GM19463 (cell line): ENCODE results near the gene UPP2.

Experiments used
- ATAC-seq: cut with Tn5 transposase; IDR thresholded peaks from one replicate; pipeline ENCODE4 v1.9.1; 2021; ENCODE audit warnings: mild to moderate bottlenecking, moderate library complexity; ENCODE audit not compliant: unreplicated experiment

UPP2 gene

DNA sequence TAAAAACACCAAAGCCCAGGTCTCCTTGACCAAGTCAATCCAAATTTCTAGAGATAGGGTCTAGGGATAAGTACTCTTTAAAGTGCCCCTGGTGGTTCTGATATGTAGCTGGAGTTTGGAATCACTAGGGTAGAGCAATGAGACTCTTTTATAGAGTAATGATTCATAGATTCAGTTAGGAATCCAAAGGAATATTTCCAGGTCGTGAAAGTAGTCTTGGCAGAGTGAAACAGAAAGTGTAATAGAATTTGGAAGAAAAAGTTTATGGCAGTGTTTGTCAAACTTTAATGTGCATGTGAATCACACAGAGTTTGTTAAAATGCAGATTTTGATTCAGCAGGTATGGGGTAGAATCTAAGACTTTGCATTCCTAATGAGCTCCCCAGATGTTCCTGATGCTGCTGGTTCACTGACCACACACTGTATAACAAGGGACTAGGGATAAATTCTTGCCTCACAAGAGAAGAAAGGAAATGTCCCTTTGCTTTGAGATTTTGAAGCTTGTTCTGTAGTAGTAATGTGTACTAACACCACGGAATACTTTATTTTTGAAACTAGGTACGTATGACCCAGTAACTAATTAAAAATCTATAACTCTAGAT lies 1.8 kb downstream of the UPP2 start:
- no peak for ATAC-seq

- no peak for ATAC-seq
Measured at GRCh38 chr2:158104903-158105302, 3.2 kb downstream of the UPP2 start.

GRCh38 chr2:158112992-158113391 lies 11.3 kb downstream of the UPP2 start:
- ATAC-seq = no peak

- no peak for ATAC-seq
Measured at GRCh38 chr2:158113741-158114295, 12.1 kb downstream of the UPP2 start.

DNA sequence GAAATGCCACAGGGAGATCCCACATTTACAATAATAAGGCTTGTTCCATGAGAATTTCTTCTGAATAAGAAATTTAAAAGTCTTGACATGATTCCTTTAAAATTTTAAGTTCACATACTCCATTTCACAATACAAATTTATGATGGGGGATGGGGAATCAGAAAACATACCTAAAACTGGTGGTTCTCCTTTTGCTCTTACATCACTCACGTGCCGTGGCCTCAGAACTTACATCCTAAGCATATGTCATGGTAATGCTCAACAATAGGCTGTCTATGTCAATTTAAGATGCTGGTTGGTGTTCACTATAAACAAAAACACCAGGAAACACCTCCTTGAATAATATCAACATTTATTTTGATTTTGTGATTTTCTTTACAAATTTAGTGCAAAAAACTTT lies 12.8 kb downstream of the UPP2 start:
- ATAC-seq = no peak

- ATAC-seq = no peak
Measured at GRCh38 chr2:158115202-158115767, 13.6 kb downstream of the UPP2 start.

GRCh38 chr2:158116936-158117335 lies 15.3 kb downstream of the UPP2 start:
- ATAC-seq = no peak

- ATAC-seq = no peak
Measured at GRCh38 chr2:158120102-158120501, 18.4 kb downstream of the UPP2 start.

DNA sequence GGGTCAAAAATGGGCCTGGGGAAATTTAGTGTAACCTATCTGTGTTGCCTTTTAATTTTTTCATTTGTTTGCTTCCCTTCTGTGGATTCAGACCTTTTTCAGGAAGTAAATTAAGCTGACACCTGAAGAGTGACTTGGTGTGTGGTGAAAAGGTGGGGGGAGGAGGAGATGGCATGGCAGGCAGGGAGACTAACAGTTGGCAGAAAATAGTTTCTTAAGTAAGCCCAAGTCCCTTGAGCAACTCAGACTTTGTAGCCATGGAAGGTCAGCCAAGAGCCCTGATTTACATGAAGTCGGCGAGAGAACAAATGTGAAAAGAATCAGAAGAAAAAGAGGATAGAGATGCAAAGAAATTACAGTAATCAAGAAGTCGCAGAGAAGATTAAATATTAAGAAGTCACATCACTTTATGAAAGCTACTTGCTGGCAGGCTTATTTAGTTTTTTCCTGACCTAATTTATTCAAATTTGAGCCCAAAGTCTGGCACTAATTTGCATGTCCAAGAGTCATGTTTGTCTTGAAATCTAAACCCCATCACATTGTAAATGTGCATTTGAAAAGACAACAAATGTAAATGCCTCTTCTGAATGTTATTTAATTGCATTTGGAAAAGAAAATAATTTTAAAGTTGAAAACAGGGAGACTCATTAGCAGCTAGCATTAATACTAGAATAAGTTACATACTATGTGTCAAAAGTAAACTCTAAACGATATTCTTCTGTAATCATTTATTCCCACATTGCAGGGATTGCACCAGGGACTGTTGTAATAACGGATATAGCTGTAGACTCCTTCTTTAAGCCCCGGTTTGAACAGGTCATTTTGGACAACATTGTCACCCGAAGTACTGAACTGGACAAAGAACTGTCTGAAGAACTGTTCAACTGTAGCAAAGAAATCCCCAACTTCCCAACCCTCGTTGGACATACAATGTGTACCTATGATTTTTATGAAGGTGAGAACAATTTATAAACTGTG lies 19.3 kb downstream of the UPP2 start:
- ATAC-seq = no peak

- no peak for ATAC-seq
Measured at GRCh38 chr2:158124896-158125295, 23.2 kb downstream of the UPP2 start.

DNA sequence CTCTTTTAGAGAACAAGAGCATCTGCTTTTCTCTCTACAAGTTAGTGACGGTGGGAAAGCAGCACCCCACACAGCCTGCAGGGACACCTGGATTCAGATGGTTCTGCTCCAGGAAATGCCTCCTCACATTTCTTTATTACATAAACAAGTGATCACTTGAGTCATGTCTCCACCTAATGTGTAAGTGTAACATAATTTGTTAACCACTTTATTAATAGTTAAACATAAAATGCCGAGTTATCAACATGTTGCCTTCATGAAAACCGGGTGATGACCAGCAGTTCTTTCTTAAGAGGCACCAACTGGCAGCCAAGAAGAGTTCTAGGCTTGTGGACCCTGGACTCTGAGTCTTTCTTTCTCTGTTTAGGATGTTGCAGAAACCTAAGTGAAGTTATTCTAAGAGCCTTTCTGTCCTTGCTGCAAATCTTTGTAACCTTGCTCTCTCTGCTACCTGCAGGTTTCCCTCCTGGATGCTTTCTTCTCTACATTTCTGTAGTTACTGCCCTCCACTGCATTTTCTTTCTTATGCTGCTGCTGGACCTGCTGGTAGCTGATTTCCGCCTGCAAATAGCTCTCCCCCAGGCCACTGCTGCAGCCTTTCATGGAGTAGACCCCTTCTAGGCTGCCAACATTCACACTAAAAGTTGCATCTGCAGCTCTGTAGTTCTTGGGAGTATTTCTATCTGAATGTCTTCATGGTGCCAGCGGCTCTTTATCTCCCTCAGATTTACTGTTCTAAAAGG lies 24.3 kb downstream of the UPP2 start:
- no peak for ATAC-seq

GRCh38 chr2:158127380-158127804 lies 25.7 kb downstream of the UPP2 start:
- ATAC-seq = no peak

DNA sequence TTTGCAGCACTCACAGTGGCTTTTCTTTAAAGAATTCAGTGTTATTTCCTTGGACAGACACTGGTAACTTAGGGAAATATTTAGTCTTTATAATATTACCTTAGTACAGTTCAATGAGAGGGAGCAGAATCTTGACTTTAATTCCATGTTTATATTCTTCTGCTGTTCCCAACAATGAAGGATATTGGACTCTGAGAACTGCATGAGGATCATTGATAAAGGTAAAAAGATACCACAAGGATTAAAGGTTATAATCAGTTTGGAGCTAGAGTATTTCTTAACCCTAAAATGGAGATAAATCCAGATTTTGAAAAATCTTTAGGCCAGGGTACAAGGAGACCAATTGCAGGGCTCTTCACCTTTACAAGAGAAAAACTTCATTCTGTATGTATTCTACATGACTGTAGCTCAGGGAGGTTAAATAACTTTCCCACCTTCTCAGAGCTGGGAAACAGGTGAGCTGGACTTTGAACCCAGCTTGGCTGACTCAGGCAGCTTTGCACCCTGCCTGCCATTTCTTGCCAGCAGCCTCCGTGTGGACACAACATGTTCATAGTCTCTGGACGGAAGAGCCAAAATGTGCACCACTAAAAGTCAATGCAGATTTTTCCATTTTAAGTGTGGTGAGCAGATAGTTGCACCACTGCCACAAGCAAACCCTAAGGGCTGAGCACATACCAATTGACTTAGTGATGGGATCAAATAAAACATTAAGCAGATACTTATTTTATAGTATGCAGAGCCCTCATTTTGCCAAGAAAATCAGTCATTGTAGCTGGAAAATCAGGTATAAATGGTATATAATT lies 26.7 kb downstream of the UPP2 start:
- no peak for ATAC-seq

GRCh38 chr2:158129037-158129436 lies 27.4 kb downstream of the UPP2 start:
- no peak for ATAC-seq

DNA sequence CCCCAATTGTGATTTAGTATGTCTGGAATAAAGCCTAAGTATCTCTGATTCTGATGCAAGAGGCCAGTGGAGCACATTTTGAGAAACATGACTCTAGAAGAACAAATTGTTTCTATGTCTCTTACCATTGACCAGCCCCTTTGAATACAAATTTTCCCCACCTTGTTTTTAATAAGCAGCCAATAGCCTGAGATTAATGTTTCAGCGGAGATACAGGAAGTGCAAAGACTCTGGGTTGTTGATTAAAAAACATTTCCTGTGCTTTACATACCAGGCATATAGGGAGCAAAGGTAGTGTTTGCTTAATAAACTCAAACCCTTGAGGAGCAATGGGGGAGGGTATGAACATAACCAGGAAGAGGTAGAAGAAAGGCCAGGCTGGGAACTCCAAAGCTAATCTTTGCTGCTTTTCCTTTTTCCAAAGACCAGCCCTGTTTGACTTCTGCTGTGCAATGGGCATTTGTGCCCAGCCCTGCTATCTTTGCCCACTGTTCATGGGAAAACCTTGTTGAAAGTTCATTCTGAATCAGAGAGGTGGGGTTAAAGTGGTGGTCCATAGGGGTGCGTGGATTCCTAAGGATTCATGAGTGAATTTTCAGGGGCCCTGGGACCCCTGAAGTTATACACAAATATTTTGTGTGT lies 29.3 kb downstream of the UPP2 start:
- no peak for ATAC-seq

GRCh38 chr2:158131483-158131912 lies 29.8 kb downstream of the UPP2 start:
- no peak for ATAC-seq

GRCh38 chr2:158131919-158132566 lies 30.4 kb downstream of the UPP2 start:
- no peak for ATAC-seq

DNA sequence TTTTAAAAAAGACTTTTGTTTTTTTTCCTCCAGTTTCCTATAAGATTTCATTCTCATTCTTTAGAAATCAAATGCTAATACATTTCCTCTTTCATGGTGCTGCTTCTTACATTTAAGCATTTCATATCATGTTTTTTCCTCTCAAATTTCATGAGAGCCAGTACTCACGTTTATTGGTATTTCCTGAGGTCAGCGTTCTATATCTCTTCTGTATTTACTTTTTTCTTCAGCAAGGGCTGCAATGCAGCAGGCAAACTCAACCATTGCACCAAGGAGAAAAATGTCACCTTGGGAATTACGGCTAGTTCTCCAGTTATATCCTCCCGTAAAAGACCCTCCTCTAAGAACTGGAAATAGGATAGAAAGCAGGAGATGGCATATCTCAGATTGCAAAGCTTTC lies 32.4 kb downstream of the UPP2 start:
- no peak for ATAC-seq

DNA sequence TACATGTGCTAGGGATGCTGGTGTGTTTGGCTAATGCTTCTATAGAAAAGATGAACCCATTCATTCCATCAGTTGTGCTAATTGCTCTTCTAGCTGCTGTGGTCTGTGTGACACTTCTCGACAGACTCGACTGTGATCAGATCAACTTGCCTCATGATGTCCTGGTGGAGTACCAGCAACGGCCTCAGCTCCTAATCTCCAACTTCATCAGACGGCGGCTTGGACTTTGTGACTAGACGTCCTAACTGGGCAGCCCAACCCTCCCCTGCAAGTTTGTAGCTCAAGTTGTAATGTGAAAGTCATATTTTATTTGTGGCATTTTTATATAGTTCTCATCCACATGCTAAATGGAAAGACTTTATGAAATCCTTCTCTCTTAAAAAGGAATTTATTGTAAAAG lies 33.0 kb downstream of the UPP2 start:
- no peak for ATAC-seq
